ENCODE results near the gene DRAXIN.

DRAXIN gene

GRCh38 chr1:11744287-11744686 lies 52.8 kb downstream of the DRAXIN start:
- no peaks in the 10 kb centered on the region for H3K79me2 ChIP-seq (ENCODE audit: insufficient read depth, low read length)
- TF ChIP-seq CTCF (IDR thresholded peaks at IDR 0.05; ENCODE audit: low read length) (no peak), EZH2 (IDR thresholded peaks at IDR 0.05; ENCODE audit: borderline replicate concordance, low read length) (no peak)
- H3K4me1 ChIP-seq (ENCODE audit: insufficient read depth, low read length, severe bottlenecking), result no peaks in the 10 kb centered on the region
- no peaks in the 10 kb centered on the region for H3K9me3 ChIP-seq (ENCODE audit: low read length)
- no peaks in the 10 kb centered on the region for H3K9me2 ChIP-seq (ENCODE audit: low read depth, low read length)
- no peaks in the 10 kb centered on the region for H3K27me3 ChIP-seq (ENCODE audit: insufficient read depth, low read length)
- H2AFZ ChIP-seq (ENCODE audit: low read length), result no peak overlapping the region
- H3K9ac ChIP-seq (ENCODE audit: low read length), result no peak overlapping the region
- H3F3A ChIP-seq (ENCODE audit: insufficient read depth, low read length), result no peaks in the 10 kb centered on the region
- H3K4me3 ChIP-seq (ENCODE audit: low read depth, low read length, poor library complexity, severe bottlenecking), result no peak overlapping the region
- H3K27ac ChIP-seq (ENCODE audit: low read depth, low read length, poor library complexity, severe bottlenecking), result no peak overlapping the region
- H3K36me3 ChIP-seq (ENCODE audit: insufficient read depth, low read length), result no peaks in the 10 kb centered on the region
- H3K4me2 ChIP-seq (ENCODE audit: low read length), result no peak overlapping the region
- H4K20me1 ChIP-seq (ENCODE audit: insufficient read depth, low read length), result no peaks in the 10 kb centered on the region

GRCh38 chr1:11746092-11746491 lies 54.6 kb downstream of the DRAXIN start:
- Histone ChIP-seq H4K20me1 (ENCODE audit: insufficient read depth, low read length) (no peaks in the 10 kb centered on the region), H3K9ac (ENCODE audit: low read length) (no peak overlapping the region), H3K9me2 (ENCODE audit: low read depth, low read length) (no peaks in the 10 kb centered on the region), H3K27ac (ENCODE audit: low read depth, low read length, poor library complexity, severe bottlenecking) (no peak overlapping the region), H3K79me2 (ENCODE audit: insufficient read depth, low read length) (no peaks in the 10 kb centered on the region), H3K9me3 (ENCODE audit: low read length) (no peaks in the 10 kb centered on the region), H3K4me3 (ENCODE audit: low read depth, low read length, poor library complexity, severe bottlenecking) (no peak overlapping the region), H3K4me1 (ENCODE audit: insufficient read depth, low read length, severe bottlenecking) (no peaks in the 10 kb centered on the region), H3K27me3 (ENCODE audit: insufficient read depth, low read length) (no peaks in the 10 kb centered on the region), H2AFZ (ENCODE audit: low read length) (no peak overlapping the region), H3F3A (ENCODE audit: insufficient read depth, low read length) (no peaks in the 10 kb centered on the region), H3K4me2 (ENCODE audit: low read length) (no peak overlapping the region), H3K36me3 (ENCODE audit: insufficient read depth, low read length) (no peaks in the 10 kb centered on the region)
- TF ChIP-seq EZH2 (IDR thresholded peaks at IDR 0.05; ENCODE audit: borderline replicate concordance, low read length) (no peak), CTCF (IDR thresholded peaks at IDR 0.05; ENCODE audit: low read length) (no peak)

- H4K20me1 ChIP-seq (ENCODE audit: insufficient read depth, low read length), result no peaks in the 10 kb centered on the region
- H3K4me2 ChIP-seq (ENCODE audit: low read length), result no peak overlapping the region
- H3K4me3 ChIP-seq (ENCODE audit: low read depth, low read length, poor library complexity, severe bottlenecking), result no peak overlapping the region
- H3K4me1 ChIP-seq (ENCODE audit: insufficient read depth, low read length, severe bottlenecking), result no peaks in the 10 kb centered on the region
- no peaks in the 10 kb centered on the region for H3K36me3 ChIP-seq (ENCODE audit: insufficient read depth, low read length)
- H3F3A ChIP-seq (ENCODE audit: insufficient read depth, low read length), result no peaks in the 10 kb centered on the region
- H3K79me2 ChIP-seq (ENCODE audit: insufficient read depth, low read length), result no peaks in the 10 kb centered on the region
- H3K9me2 ChIP-seq (ENCODE audit: low read depth, low read length), result no peaks in the 10 kb centered on the region
- H3K27me3 ChIP-seq (ENCODE audit: insufficient read depth, low read length), result no peaks in the 10 kb centered on the region
- TF ChIP-seq CTCF (IDR thresholded peaks at IDR 0.05; ENCODE audit: low read length) (no peak), EZH2 (IDR thresholded peaks at IDR 0.05; ENCODE audit: borderline replicate concordance, low read length) (no peak)
- no peak overlapping the region for H3K27ac ChIP-seq (ENCODE audit: low read depth, low read length, poor library complexity, severe bottlenecking)
- no peak overlapping the region for H2AFZ ChIP-seq (ENCODE audit: low read length)
- H3K9me3 ChIP-seq (ENCODE audit: low read length), result no peaks in the 10 kb centered on the region
- no peak overlapping the region for H3K9ac ChIP-seq (ENCODE audit: low read length)
Observed at GRCh38 chr1:11746795-11747487, 55.4 kb downstream of the DRAXIN start.
